ENCODE data around the gene CDK11A. TPM values are rescaled to one million over a fixed set of nuclear protein-coding genes. Genes with fewer than 3 reads are reported as not detected.
"Not testable (repeated sequence)": the region's sequence is repeated elsewhere in the genome, so short reads cannot be mapped to it uniquely, and the experiment has no call there.

CDK11A gene
- polyA plus RNA-seq, 1 donor (not counting 4 experiments of a cell fraction or from before 2014, with no cell fraction given): 3.5 TPM

DNA sequence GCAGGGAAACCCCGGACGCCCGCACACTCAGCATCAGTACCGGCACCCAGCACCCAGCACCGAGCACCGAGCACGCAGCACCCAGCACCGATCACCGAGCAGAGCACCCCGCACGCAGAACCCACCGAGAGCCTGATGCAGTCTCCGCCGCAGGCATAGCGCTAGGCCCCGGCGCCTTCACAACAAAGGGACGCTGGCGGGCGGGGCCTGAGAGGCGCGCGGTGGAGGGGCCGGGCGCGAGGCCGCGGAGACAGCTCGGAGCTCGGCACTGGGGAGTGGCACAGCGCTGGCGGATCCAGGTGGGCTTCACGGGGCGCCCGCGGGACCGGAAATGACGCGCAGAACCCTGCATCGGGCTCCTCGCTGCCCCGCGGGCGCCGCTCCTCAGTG lies 31.8 kb downstream of the CDK11A start:
- H3K9me1 ChIP-seq (ENCODE audit: control insufficient read depth, extremely low read depth, insufficient read depth, low read length); H3K4me1 ChIP-seq (ENCODE audit: control insufficient read depth, extremely low read depth, insufficient read depth, low read length); H2AFZ ChIP-seq (ENCODE audit: control insufficient read depth, low read length); H3K27me3 ChIP-seq (ENCODE audit: control insufficient read depth, extremely low read depth, insufficient read depth, low read length); H3K9me3 ChIP-seq (ENCODE audit: control insufficient read depth, low read depth, low read length); H3K36me3 ChIP-seq (ENCODE audit: control insufficient read depth in 2 of 2, extremely low read depth in 1 of 2, insufficient read depth in 2 of 2, low read length in 2 of 2); FAIRE-seq; DNase-seq (ENCODE audit: low read depth, low spot score); H3K79me2 ChIP-seq (ENCODE audit: control insufficient read depth, insufficient read depth, low read length); dilution Hi-C loops (cut with MboI; ENCODE audit: extremely low pct_ligation_motif_present, low sequenced_read_pairs); H4K20me1 ChIP-seq (ENCODE audit: control insufficient read depth, extremely low read depth, insufficient read depth, low read length): not testable (repeated sequence)
- H3K4me2 ChIP-seq (ENCODE audit: control insufficient read depth, extremely low read depth, insufficient read depth, low read depth, low read length): peak overlapping the region; percentile 16
- peak overlapping the region; percentile 78 for H3K27ac ChIP-seq (ENCODE audit: control insufficient read depth, insufficient read depth, low read length)
- H3K4me3 ChIP-seq (ENCODE audit: control insufficient read depth in 2 of 3, extremely low read depth in 1 of 3, insufficient read depth in 2 of 3, low read depth in 1 of 3, low read length in 3 of 3): peak overlapping the region; percentile 49 to 54 (median 54)
- peak overlapping the region; percentile 78 for H3K9ac ChIP-seq (ENCODE audit: control insufficient read depth, extremely low read depth, insufficient read depth, low read length)

DNA sequence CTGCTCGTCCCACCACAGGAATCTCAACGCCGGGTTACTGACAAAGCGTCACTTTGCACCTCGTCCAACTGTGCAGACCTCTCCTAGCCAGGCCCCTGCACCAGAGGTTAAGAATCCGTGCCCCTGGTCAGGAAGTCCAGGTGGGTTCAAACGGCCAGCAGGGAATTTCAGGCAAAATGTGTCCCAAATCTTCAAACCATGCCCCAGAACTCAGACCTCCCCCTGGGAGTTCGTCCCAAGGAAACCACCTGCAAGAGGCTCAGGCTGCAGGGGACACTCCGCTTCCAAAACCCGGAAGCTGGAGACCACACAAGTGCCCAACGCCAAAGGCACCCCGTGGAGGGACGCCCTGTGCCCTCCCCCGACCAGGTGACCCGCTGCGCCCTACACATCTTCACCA lies 32.7 kb downstream of the CDK11A start:
- FAIRE-seq: peak; percentile 26
- Histone ChIP-seq H3K4me2 (ENCODE audit: control insufficient read depth, extremely low read depth, insufficient read depth, low read depth, low read length) (peak overlapping the region; percentile 32), H3K4me3 (ENCODE audit: control insufficient read depth in 2 of 3, extremely low read depth in 1 of 3, insufficient read depth in 2 of 3, low read depth in 1 of 3, low read length in 3 of 3) (peak overlapping the region in 2 of 3 experiments; percentile 23 to 43), H3K79me2 (ENCODE audit: control insufficient read depth, insufficient read depth, low read length) (peaks cover 12% of the 10 kb centered on the region)
- H3K4me1 ChIP-seq (ENCODE audit: control insufficient read depth, extremely low read depth, insufficient read depth, low read length); H3K9me3 ChIP-seq (ENCODE audit: control insufficient read depth, low read depth, low read length); DNase-seq (ENCODE audit: low read depth, low spot score); H4K20me1 ChIP-seq (ENCODE audit: control insufficient read depth, extremely low read depth, insufficient read depth, low read length); H2AFZ ChIP-seq (ENCODE audit: control insufficient read depth, low read length); H3K27ac ChIP-seq (ENCODE audit: control insufficient read depth, insufficient read depth, low read length); H3K36me3 ChIP-seq (ENCODE audit: control insufficient read depth in 2 of 2, extremely low read depth in 1 of 2, insufficient read depth in 2 of 2, low read length in 2 of 2); H3K9me1 ChIP-seq (ENCODE audit: control insufficient read depth, extremely low read depth, insufficient read depth, low read length); H3K27me3 ChIP-seq (ENCODE audit: control insufficient read depth, extremely low read depth, insufficient read depth, low read length); dilution Hi-C loops (cut with MboI; ENCODE audit: extremely low pct_ligation_motif_present, low sequenced_read_pairs); H3K9ac ChIP-seq (ENCODE audit: control insufficient read depth, extremely low read depth, insufficient read depth, low read length): not testable (repeated sequence)

DNA sequence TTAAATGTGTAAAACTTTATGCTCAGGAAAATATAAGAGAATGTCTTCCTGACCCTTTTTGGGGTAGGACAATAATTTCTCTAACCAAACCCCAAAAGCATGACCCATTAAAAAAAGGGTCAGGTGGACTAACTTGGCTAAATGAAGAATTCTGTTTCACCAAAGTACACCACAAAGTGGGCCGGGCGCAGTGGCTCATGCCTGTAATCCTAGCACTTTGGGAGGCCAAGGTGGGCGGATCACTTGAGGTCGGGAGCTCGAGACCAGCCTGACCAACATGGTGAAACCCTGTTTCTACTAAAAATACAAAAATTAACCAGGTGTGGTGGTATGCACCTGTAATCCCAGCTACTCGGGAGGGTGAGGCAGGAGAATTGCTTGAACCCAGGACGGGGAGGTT lies 34.6 kb downstream of the CDK11A start:
- peaks cover 20% of the 10 kb centered on the region for H3K79me2 ChIP-seq (ENCODE audit: control insufficient read depth, insufficient read depth, low read length)
- H3K9ac ChIP-seq (ENCODE audit: control insufficient read depth, extremely low read depth, insufficient read depth, low read length); H3K4me1 ChIP-seq (ENCODE audit: control insufficient read depth, extremely low read depth, insufficient read depth, low read length); dilution Hi-C loops (cut with MboI; ENCODE audit: extremely low pct_ligation_motif_present, low sequenced_read_pairs); H3K27ac ChIP-seq (ENCODE audit: control insufficient read depth, insufficient read depth, low read length); H2AFZ ChIP-seq (ENCODE audit: control insufficient read depth, low read length); H3K36me3 ChIP-seq (ENCODE audit: control insufficient read depth in 2 of 2, extremely low read depth in 1 of 2, insufficient read depth in 2 of 2, low read length in 2 of 2); FAIRE-seq; DNase-seq (ENCODE audit: low read depth, low spot score); H3K9me1 ChIP-seq (ENCODE audit: control insufficient read depth, extremely low read depth, insufficient read depth, low read length); H3K27me3 ChIP-seq (ENCODE audit: control insufficient read depth, extremely low read depth, insufficient read depth, low read length); H3K4me3 ChIP-seq (ENCODE audit: control insufficient read depth in 2 of 3, extremely low read depth in 1 of 3, insufficient read depth in 2 of 3, low read depth in 1 of 3, low read length in 3 of 3); H4K20me1 ChIP-seq (ENCODE audit: control insufficient read depth, extremely low read depth, insufficient read depth, low read length); H3K4me2 ChIP-seq (ENCODE audit: control insufficient read depth, extremely low read depth, insufficient read depth, low read depth, low read length); H3K9me3 ChIP-seq (ENCODE audit: control insufficient read depth, low read depth, low read length): not testable (repeated sequence)
